SK-N-SH treated with all-trans-retinoic acid at 6 μM for 48 hours (cell line): ENCODE data around the gene CDC6.

ENCODE experiments used
- ATAC-seq: fragments of 200-7000 bp; cut with Tn5 transposase; 3 replicates; pipeline ENCODE4 v1.9.1; 2020; ENCODE audit warnings: mild to moderate bottlenecking, moderate library complexity
- BACH2 ChIP-seq: fragments of 250-450 bp; sonication (Bioruptor Pico); IDR thresholded peaks from 2 replicates; pipeline ENCODE4 v1.9.0; 2021; ENCODE audit warnings: mild to moderate bottlenecking, borderline replicate concordance
- CSDC2 ChIP-seq: fragments of 250-450 bp; sonication (Bioruptor Pico); IDR thresholded peaks from 2 replicates; pipeline ENCODE4 v1.5.0; 2020; ENCODE audit warnings: mild to moderate bottlenecking, moderate library complexity
- ESRRG ChIP-seq: fragments of 250-450 bp; sonication (Bioruptor Pico); IDR thresholded peaks from 2 replicates; pipeline ENCODE4 v1.6.1; 2021; ENCODE audit warnings: mild to moderate bottlenecking
- GLIS3 ChIP-seq: fragments of 250-450 bp; sonication (Bioruptor Pico); IDR thresholded peaks from 2 replicates; pipeline ENCODE4 v1.5.0; 2020; ENCODE audit warnings: mild to moderate bottlenecking, moderate library complexity
- ISL1 ChIP-seq: fragments of 250-450 bp; sonication (Bioruptor Pico); IDR thresholded peaks from 2 replicates; pipeline ENCODE4 v2.1.2; 2022; ENCODE audit warnings: mild to moderate bottlenecking, moderate library complexity
- OSR1 ChIP-seq: fragments of 250-450 bp; sonication (Bioruptor Pico); IDR thresholded peaks from 2 replicates; pipeline ENCODE4 v1.8.0; 2022; ENCODE audit warnings: moderate library complexity, mild to moderate bottlenecking, inconsistent platforms
- PATZ1 ChIP-seq: fragments of 250-450 bp; sonication (Bioruptor Pico); IDR thresholded peaks from 2 replicates; pipeline ENCODE4 v1.8.0; 2020; ENCODE audit warnings: mild to moderate bottlenecking, moderate library complexity, borderline replicate concordance
- PPARA ChIP-seq: fragments of 250-450 bp; sonication (Bioruptor Pico); IDR thresholded peaks from 2 replicates; pipeline ENCODE4 v1.5.0; 2020; ENCODE audit warnings: mild to moderate bottlenecking, borderline replicate concordance
- SNAI2 ChIP-seq: fragments of 250-450 bp; sonication (Bioruptor Pico); IDR thresholded peaks from 2 replicates; pipeline ENCODE4 v1.5.0; 2020; ENCODE audit warnings: mild to moderate bottlenecking, moderate library complexity
- TCF4 ChIP-seq: fragments of 250-450 bp; sonication (Bioruptor Pico); IDR thresholded peaks from 2 replicates; pipeline ENCODE4 v1.8.0; 2021; ENCODE audit warnings: mild to moderate bottlenecking, moderate library complexity, borderline replicate concordance
- ZC3H10 ChIP-seq: fragments of 250-450 bp; sonication (Bioruptor Pico); IDR thresholded peaks from 2 replicates; pipeline ENCODE4 v1.5.1; 2021; ENCODE audit warnings: mild to moderate bottlenecking, moderate library complexity
- ZFP3 ChIP-seq: fragments of 250-450 bp; sonication (Bioruptor Pico); IDR thresholded peaks from 2 replicates; pipeline ENCODE4 v1.5.0; 2020; ENCODE audit warnings: mild to moderate bottlenecking, moderate library complexity
- ZFP30 ChIP-seq: fragments of 450-650 bp; formaldehyde crosslinking; IDR thresholded peaks from 2 replicates; pipeline ENCODE4 v1.5.0; 2022; ENCODE audit warnings: mild to moderate bottlenecking, moderate library complexity
- ZNF565 ChIP-seq: fragments of 450-650 bp; formaldehyde crosslinking; conservative IDR thresholded peaks from 2 replicates; pipeline ENCODE4 v1.5.0; 2020; ENCODE audit warnings: low read depth, mild to moderate bottlenecking, moderate library complexity
- ZNF70 ChIP-seq: fragments of 450-650 bp; formaldehyde crosslinking; IDR thresholded peaks from 2 replicates; pipeline ENCODE4 v1.5.0; 2020; ENCODE audit warnings: mild to moderate bottlenecking, moderate library complexity
- ZNF8 ChIP-seq: fragments of 450-650 bp; formaldehyde crosslinking; IDR thresholded peaks from 2 replicates; pipeline ENCODE4 v1.5.0; 2020; ENCODE audit warnings: mild to moderate bottlenecking, moderate library complexity
- TF ChIP-seq, protein P1 (sequence below): fragments of 250-450 bp; sonication (Bioruptor Pico); IDR thresholded peaks from 2 replicates; pipeline ENCODE4 v1.5.1; 2021; ENCODE audit warnings: mild to moderate bottlenecking, moderate library complexity
- TF ChIP-seq, protein P2 (sequence below): fragments of 250-450 bp; sonication (Bioruptor Pico); IDR thresholded peaks from 2 replicates; pipeline ENCODE4 v1.5.1; 2020; ENCODE audit warnings: low read depth, mild to moderate bottlenecking, moderate library complexity
- TF ChIP-seq, protein P3 (sequence below): fragments of 250-450 bp; sonication (Bioruptor Pico); IDR thresholded peaks from 2 replicates; pipeline ENCODE4 v1.5.0; 2020; ENCODE audit warnings: mild to moderate bottlenecking, moderate library complexity

The CDC6 gene, protein sequence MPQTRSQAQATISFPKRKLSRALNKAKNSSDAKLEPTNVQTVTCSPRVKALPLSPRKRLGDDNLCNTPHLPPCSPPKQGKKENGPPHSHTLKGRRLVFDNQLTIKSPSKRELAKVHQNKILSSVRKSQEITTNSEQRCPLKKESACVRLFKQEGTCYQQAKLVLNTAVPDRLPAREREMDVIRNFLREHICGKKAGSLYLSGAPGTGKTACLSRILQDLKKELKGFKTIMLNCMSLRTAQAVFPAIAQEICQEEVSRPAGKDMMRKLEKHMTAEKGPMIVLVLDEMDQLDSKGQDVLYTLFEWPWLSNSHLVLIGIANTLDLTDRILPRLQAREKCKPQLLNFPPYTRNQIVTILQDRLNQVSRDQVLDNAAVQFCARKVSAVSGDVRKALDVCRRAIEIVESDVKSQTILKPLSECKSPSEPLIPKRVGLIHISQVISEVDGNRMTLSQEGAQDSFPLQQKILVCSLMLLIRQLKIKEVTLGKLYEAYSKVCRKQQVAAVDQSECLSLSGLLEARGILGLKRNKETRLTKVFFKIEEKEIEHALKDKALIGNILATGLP

GRCh38 chr17:40287494-40288369 lies at the start of gene CDC6:
TSS of gene CDC6 (plus strand) at chr17:40287879. CDS start at chr17:40289421, 1,542 bp downstream.
- TF ChIP-seq BACH2 (CRISPR knock-in tag) (no peak), TCF4 (no peak)
- ATAC-seq: peak; percentile 95

DNA sequence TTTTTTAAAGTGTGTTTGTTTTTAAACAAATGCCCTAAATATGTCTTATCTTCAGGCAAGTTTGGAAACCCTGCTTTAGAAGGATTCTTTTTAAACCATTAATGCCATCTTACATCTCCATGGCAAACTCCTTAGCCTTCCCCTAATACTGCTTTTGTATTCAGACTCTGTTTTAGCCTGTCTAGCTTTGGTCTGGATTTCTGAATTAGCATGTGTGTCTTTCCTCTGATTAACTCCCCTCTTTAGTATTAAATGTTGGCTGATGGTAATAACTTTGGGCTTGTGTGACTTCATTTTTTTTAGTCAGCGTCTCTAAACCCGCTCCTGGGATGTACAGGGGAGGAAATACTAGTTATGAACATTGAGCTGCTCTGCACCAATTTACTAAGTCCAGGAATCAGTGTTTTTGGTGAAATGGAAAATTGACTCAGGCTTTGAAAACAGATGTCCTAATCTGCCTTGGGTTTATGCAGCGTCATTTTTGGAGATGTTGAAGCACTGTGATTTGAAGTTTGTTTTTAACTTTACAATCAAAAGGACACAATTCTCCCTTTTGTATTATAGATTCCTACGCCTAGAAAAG lies 46.3 kb upstream of the CDC6 start:
- TF ChIP-seq ZNF8 (CRISPR knock-in tag) (no peak), ESRRG (CRISPR knock-in tag) (no peak)
- TF ChIP-seq, all 23 proteins: peak for 0
- no peak for ATAC-seq

GRCh38 chr17:40242774-40243173 lies 44.9 kb upstream of the CDC6 start:
- peak; percentile 62 for ATAC-seq

More at GRCh38 chr17:40242774-40243173, 44.9 kb upstream of the CDC6 start:
- TF ChIP-seq ESRRG (CRISPR knock-in tag) (no peak), PPARA (no peak), SNAI2 (CRISPR knock-in tag) (no peak), ZFP3 (CRISPR knock-in tag) (no peak), BACH2 (CRISPR knock-in tag) (no peak), ISL1 (peak; percentile 70), ZNF8 (CRISPR knock-in tag) (no peak), ZFP30 (CRISPR knock-in tag) (no peak), ZNF565 (CRISPR knock-in tag) (no peak), PATZ1 (CRISPR knock-in tag) (no peak), OSR1 (no peak), TCF4 (peak; percentile 66; the same call in 1 of the 2 replicates), ZC3H10 (CRISPR knock-in tag) (no peak), GLIS3 (CRISPR knock-in tag) (no peak), CSDC2 (no peak), ZNF70 (CRISPR knock-in tag) (no peak)
- TF ChIP-seq, protein P1, sequence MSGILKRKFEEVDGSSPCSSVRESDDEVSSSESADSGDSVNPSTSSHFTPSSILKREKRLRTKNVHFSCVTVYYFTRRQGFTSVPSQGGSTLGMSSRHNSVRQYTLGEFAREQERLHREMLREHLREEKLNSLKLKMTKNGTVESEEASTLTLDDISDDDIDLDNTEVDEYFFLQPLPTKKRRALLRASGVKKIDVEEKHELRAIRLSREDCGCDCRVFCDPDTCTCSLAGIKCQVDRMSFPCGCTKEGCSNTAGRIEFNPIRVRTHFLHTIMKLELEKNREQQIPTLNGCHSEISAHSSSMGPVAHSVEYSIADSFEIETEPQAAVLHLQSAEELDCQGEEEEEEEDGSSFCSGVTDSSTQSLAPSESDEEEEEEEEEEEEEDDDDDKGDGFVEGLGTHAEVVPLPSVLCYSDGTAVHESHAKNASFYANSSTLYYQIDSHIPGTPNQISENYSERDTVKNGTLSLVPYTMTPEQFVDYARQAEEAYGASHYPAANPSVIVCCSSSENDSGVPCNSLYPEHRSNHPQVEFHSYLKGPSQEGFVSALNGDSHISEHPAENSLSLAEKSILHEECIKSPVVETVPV (CRISPR knock-in tag): no peak
- TF ChIP-seq, protein P2, sequence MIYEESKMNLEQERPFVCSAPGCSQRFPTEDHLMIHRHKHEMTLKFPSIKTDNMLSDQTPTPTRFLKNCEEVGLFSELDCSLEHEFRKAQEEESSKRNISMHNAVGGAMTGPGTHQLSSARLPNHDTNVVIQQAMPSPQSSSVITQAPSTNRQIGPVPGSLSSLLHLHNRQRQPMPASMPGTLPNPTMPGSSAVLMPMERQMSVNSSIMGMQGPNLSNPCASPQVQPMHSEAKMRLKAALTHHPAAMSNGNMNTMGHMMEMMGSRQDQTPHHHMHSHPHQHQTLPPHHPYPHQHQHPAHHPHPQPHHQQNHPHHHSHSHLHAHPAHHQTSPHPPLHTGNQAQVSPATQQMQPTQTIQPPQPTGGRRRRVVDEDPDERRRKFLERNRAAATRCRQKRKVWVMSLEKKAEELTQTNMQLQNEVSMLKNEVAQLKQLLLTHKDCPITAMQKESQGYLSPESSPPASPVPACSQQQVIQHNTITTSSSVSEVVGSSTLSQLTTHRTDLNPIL (CRISPR knock-in tag): peak; percentile 18; the same call in 1 of the 2 replicates
- TF ChIP-seq, protein P3, sequence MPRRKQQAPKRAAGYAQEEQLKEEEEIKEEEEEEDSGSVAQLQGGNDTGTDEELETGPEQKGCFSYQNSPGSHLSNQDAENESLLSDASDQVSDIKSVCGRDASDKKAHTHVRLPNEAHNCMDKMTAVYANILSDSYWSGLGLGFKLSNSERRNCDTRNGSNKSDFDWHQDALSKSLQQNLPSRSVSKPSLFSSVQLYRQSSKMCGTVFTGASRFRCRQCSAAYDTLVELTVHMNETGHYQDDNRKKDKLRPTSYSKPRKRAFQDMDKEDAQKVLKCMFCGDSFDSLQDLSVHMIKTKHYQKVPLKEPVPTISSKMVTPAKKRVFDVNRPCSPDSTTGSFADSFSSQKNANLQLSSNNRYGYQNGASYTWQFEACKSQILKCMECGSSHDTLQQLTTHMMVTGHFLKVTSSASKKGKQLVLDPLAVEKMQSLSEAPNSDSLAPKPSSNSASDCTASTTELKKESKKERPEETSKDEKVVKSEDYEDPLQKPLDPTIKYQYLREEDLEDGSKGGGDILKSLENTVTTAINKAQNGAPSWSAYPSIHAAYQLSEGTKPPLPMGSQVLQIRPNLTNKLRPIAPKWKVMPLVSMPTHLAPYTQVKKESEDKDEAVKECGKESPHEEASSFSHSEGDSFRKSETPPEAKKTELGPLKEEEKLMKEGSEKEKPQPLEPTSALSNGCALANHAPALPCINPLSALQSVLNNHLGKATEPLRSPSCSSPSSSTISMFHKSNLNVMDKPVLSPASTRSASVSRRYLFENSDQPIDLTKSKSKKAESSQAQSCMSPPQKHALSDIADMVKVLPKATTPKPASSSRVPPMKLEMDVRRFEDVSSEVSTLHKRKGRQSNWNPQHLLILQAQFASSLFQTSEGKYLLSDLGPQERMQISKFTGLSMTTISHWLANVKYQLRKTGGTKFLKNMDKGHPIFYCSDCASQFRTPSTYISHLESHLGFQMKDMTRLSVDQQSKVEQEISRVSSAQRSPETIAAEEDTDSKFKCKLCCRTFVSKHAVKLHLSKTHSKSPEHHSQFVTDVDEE (CRISPR knock-in tag): 0 out of 2 replicates have a peak, but pooled peaks have one; percentile 9
